Hepatocyte (in vitro differentiated cells): ENCODE measurements around the gene PYROXD2. TPM values are rescaled to one million over a fixed set of nuclear protein-coding genes. Genes with fewer than 3 reads are reported as not detected.

Experiments used
- DNase-seq: peaks from one replicate; pipeline ENCODE4 v3.0.0-alpha.2; 2016; ENCODE audit warnings: low spot score
- H2AFZ ChIP-seq: fragments of 200-600 bp; sonication (generic); 2 replicates; pipeline ENCODE4 v1.6.0; 2016; ENCODE audit warnings: antibody characterized with exemption, mild to moderate bottlenecking
- H3K27ac ChIP-seq: fragments of 200-600 bp; sonication (generic); 2 replicates; pipeline ENCODE4 v1.5.1; 2016; ENCODE audit warnings: mild to moderate bottlenecking
- H3K27me3 ChIP-seq: fragments of 200-600 bp; sonication (generic); 2 replicates; pipeline ENCODE4 v1.6.1; 2016
- H3K36me3 ChIP-seq: fragments of 200-600 bp; sonication (generic); replicated peaks from 2 replicates; pipeline ENCODE4 v1.5.1; 2016; ENCODE audit warnings: low read depth; ENCODE audit not compliant: insufficient read depth
- H3K4me1 ChIP-seq: fragments of 200-600 bp; sonication (generic); 2 replicates; pipeline ENCODE4 v1.5.1; 2016; ENCODE audit warnings: mild to moderate bottlenecking, moderate library complexity; ENCODE audit not compliant: insufficient read depth
- H3K4me2 ChIP-seq: fragments of 200-600 bp; sonication (generic); 2 replicates; pipeline ENCODE4 v1.6.0; 2016
- H3K4me3 ChIP-seq: fragments of 200-600 bp; sonication (generic); 2 replicates; pipeline ENCODE4 v1.5.1; 2016; ENCODE audit warnings: mild to moderate bottlenecking
- H3K79me2 ChIP-seq: fragments of 200-600 bp; sonication (generic); 2 replicates; pipeline ENCODE4 v1.6.0; 2017; ENCODE audit warnings: mild to moderate bottlenecking
- H3K9me2 ChIP-seq: fragments of 200-600 bp; sonication (generic); replicated peaks from 2 replicates; pipeline ENCODE4 v1.6.0; 2017; ENCODE audit warnings: mild to moderate bottlenecking; ENCODE audit not compliant: insufficient read depth
- H3K9me3 ChIP-seq: fragments of 200-600 bp; sonication (generic); 2 replicates; pipeline ENCODE4 v1.5.1; 2016; ENCODE audit warnings: low read depth, mild to moderate bottlenecking
- H4K20me1 ChIP-seq: fragments of 200-600 bp; sonication (generic); 2 replicates; pipeline ENCODE4 v1.6.0; 2016; ENCODE audit warnings: mild to moderate bottlenecking; ENCODE audit not compliant: insufficient read depth, poor library complexity, severe bottlenecking
- CTCF ChIP-seq: fragments of 200-600 bp; sonication (generic); IDR thresholded peaks from 2 replicates; pipeline ENCODE4 v1.5.1; 2016; ENCODE audit warnings: antibody characterized with exemption, mild to moderate bottlenecking; ENCODE audit not compliant: poor library complexity
- EZH2 ChIP-seq: fragments of 200-600 bp; sonication (generic); IDR thresholded peaks from 2 replicates; pipeline ENCODE4 v1.6.1; 2016; ENCODE audit warnings: antibody characterized with exemption, mild to moderate bottlenecking, borderline replicate concordance
- EZH2phosphoT487 ChIP-seq: fragments of 200-600 bp; sonication (generic); IDR thresholded peaks from one replicate; pipeline ENCODE4 v1.6.1; 2018; ENCODE audit warnings: antibody characterized with exemption, mild to moderate bottlenecking, low read depth, moderate library complexity; ENCODE audit not compliant: unreplicated experiment, severe bottlenecking
- WGBS: methylation state at CpG from one replicate; pipeline ENCODE4 v1.1.6; 2016; ENCODE audit warnings: low lambda C conversion rate; ENCODE audit errors: missing lambda C conversion rate; 5-methylcytosine and 5-hydroxymethylcytosine counted together
- polyA plus RNA-seq: library from polyadenylated mRNA; unstranded; fragments of >200 nt; fragmentation: Nextera tagmentation; extraction: Ambion mirVana; gene quantifications from 2 replicates; pipeline ENCODE4 v1.2.1, GENCODE V29; 2016
- total RNA-seq: library from RNA; depleted of rRNA; stranded (reverse); fragments of >200 nt; gene quantifications from 2 replicates; pipeline ENCODE4 v1.2.3, GENCODE V29; 2014

Gene PYROXD2
- total and polyA plus RNA-seq, 2 experiments from 2014 or later: 9.7 to 11.6 TPM

- DNase-seq: no peak
- no peak for TF ChIP-seq CTCF
- TF ChIP-seq EZH2: no peak
- TF ChIP-seq EZH2phosphoT487: no peak
- H3K4me2 ChIP-seq: no peak overlapping the region
- no peaks in the 10 kb centered on the region for H3K4me1 ChIP-seq
- H3K9me3 ChIP-seq: no peaks in the 10 kb centered on the region
- no peak overlapping the region for H3K4me3 ChIP-seq
- no peaks in the 10 kb centered on the region for H4K20me1 ChIP-seq
- H3K9me2 ChIP-seq: no peaks in the 10 kb centered on the region
- 52% methylated on average over 8 of the region's 8 CpGs for WGBS
- no peaks in the 10 kb centered on the region for H3K36me3 ChIP-seq
- no peaks in the 10 kb centered on the region for H3K27me3 ChIP-seq
- H3K79me2 ChIP-seq: no peaks in the 10 kb centered on the region
- no peak overlapping the region for H3K27ac ChIP-seq
- no peak overlapping the region for H2AFZ ChIP-seq
These were observed 40.6 kb downstream of the PYROXD2 start for GRCh38 chr10:98374217-98374985.

GRCh38 chr10:98373260-98374040 is 41.5 kb downstream of the PYROXD2 start:
- H3K27me3 ChIP-seq: no peaks in the 10 kb centered on the region
- H3K9me3 ChIP-seq: no peaks in the 10 kb centered on the region
- H3K36me3 ChIP-seq: no peaks in the 10 kb centered on the region
- DNase-seq: no peak
- WGBS: 59% methylated on average over 12 of the region's 12 CpGs
- TF ChIP-seq CTCF (no peak), EZH2phosphoT487 (no peak), EZH2 (no peak)
- no peak overlapping the region for H3K4me3 ChIP-seq
- H3K4me1 ChIP-seq: no peaks in the 10 kb centered on the region
- H3K27ac ChIP-seq: no peak overlapping the region
- no peaks in the 10 kb centered on the region for H3K79me2 ChIP-seq
- H3K4me2 ChIP-seq: no peak overlapping the region
- H3K9me2 ChIP-seq: no peaks in the 10 kb centered on the region
- no peaks in the 10 kb centered on the region for H4K20me1 ChIP-seq
- no peak overlapping the region for H2AFZ ChIP-seq

- Histone ChIP-seq H3K9me3 (no peaks in the 10 kb centered on the region), H3K79me2 (no peaks in the 10 kb centered on the region), H4K20me1 (no peaks in the 10 kb centered on the region), H3K9me2 (no peaks in the 10 kb centered on the region), H3K27ac (no peak overlapping the region), H3K4me2 (no peak overlapping the region), H3K4me1 (no peaks in the 10 kb centered on the region), H2AFZ (no peak overlapping the region), H3K27me3 (no peaks in the 10 kb centered on the region), H3K4me3 (no peak overlapping the region), H3K36me3 (no peaks in the 10 kb centered on the region)
- no peak for TF ChIP-seq CTCF
- no peak for DNase-seq
- 73% methylated on average over 14 of the region's 14 CpGs for WGBS
These were observed 43.9 kb downstream of the PYROXD2 start for GRCh38 chr10:98370831-98371820.
